ENCODE data around the gene NELFCD. TPM values are rescaled to one million over a fixed set of nuclear protein-coding genes. Genes with fewer than 3 reads are reported as not detected.

The NELFCD gene
- polyA plus RNA-seq, 3 donors = 49.0 to 74.8 (median 50.1) TPM

DNA sequence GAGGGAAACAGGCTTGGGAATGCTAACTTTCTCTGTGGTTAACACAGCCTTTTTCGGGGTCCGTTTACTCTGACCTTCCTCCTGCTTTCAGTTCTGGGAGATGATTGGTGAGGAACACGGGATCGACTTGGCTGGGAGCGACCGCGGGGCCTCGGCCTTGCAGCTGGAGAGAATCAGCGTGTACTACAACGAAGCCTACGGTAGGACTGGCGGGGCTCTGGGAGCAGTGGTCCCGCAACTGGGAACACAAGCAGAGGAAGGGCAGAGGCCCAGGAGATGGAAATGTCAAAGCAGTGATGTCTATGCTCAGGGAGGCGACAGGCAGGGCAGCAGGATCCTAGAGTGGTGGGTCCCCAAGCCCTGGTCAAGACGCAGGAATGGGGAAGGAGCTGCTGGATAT lies 41.7 kb downstream of the NELFCD start:
- WGBS (ENCODE audit: insufficient coverage) = 98% methylated on average over 15 of the region's 15 CpGs
- no peak overlapping the region for H3K4me3 Mint-ChIP-seq
- H3K36me3 ChIP-seq (replicated peaks in 1 of 2; ENCODE audit: control insufficient read depth in 1 of 2, insufficient read depth in 2 of 2, low read length in 2 of 2) = peaks cover 50 to 69% of the 10 kb centered on the region in 2 donors

DNA sequence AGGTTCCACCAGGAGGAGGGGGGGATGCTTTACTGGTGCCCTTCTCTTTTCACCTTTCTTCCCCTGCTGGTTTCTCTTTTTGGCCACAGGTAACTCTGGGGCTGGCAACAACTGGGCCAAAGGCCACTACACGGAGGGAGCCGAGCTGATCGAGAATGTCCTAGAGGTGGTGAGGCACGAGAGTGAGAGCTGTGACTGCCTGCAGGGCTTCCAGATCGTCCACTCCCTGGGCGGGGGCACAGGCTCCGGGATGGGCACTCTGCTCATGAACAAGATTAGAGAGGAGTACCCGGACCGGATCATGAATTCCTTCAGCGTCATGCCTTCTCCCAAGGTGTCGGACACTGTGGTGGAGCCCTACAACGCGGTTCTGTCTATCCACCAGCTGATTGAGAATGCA lies 42.6 kb downstream of the NELFCD start:
- H3K4me3 Mint-ChIP-seq = no peak overlapping the region
- H4K20me1 ChIP-seq (ENCODE audit: insufficient read depth, low read length) = peaks cover 80% of the 10 kb centered on the region
- H3K4me1 Mint-ChIP-seq = peaks cover 23% of the 10 kb centered on the region
- no peak for DNase-seq
- H3K4me1 ChIP-seq (ENCODE audit: control insufficient read depth in 1 of 2, insufficient read depth in 2 of 2, low read length in 2 of 2) = peaks cover 0 to 2% of the 10 kb centered on the region in 2 donors
- no peaks in the 10 kb centered on the region for H3K9me3 ChIP-seq (replicated peaks in 1 of 2; ENCODE audit: control insufficient read depth in 1 of 2, insufficient read depth in 1 of 2, low read length in 2 of 2)
- WGBS (ENCODE audit: insufficient coverage) = 96% methylated on average over 13 of the region's 13 CpGs
- H2AFZ ChIP-seq (ENCODE audit: insufficient read depth, low read depth, low read length, poor library complexity, severe bottlenecking) = no peak overlapping the region
- intact Hi-C loops (cut with micrococcal nuclease) = no loop called here
- peaks cover 74 to 85% of the 10 kb centered on the region in 2 donors for H3K36me3 Mint-ChIP-seq
- H3K27me3 ChIP-seq (ENCODE audit: control insufficient read depth in 2 of 2, insufficient read depth in 2 of 2, low read length in 2 of 2) = no peaks in the 10 kb centered on the region
- peaks cover 48% of the 10 kb centered on the region for H3K79me2 ChIP-seq (ENCODE audit: insufficient read depth, low read length)
- H3K4me3 ChIP-seq (replicated peaks in 1 of 3; ENCODE audit: low read depth in 2 of 3, low read length in 3 of 3) = no peak overlapping the region
- peaks cover 0 to 2% (median 0%) of the 10 kb centered on the region in 3 donors for H3K27me3 Mint-ChIP-seq (ENCODE audit: low read depth in 3 of 3)
- H3K9ac ChIP-seq (ENCODE audit: insufficient read depth, low read length, poor library complexity, severe bottlenecking) = no peak overlapping the region
- no peak overlapping the region for H3K4me2 ChIP-seq (replicated peaks; ENCODE audit: extremely low read depth, low read length, poor library complexity, severe bottlenecking)
- TF ChIP-seq, protein P1, sequence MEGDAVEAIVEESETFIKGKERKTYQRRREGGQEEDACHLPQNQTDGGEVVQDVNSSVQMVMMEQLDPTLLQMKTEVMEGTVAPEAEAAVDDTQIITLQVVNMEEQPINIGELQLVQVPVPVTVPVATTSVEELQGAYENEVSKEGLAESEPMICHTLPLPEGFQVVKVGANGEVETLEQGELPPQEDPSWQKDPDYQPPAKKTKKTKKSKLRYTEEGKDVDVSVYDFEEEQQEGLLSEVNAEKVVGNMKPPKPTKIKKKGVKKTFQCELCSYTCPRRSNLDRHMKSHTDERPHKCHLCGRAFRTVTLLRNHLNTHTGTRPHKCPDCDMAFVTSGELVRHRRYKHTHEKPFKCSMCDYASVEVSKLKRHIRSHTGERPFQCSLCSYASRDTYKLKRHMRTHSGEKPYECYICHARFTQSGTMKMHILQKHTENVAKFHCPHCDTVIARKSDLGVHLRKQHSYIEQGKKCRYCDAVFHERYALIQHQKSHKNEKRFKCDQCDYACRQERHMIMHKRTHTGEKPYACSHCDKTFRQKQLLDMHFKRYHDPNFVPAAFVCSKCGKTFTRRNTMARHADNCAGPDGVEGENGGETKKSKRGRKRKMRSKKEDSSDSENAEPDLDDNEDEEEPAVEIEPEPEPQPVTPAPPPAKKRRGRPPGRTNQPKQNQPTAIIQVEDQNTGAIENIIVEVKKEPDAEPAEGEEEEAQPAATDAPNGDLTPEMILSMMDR (IDR thresholded peaks at IDR 0.05) = no peak
- peaks cover 55 to 73% of the 10 kb centered on the region in 2 donors for H3K36me3 ChIP-seq (replicated peaks in 1 of 2; ENCODE audit: control insufficient read depth in 1 of 2, insufficient read depth in 2 of 2, low read length in 2 of 2)
- peak overlapping the region in 3 of 7 donors; percentile 32 to 44 (median 40) for H3K27ac Mint-ChIP-seq
- H3K27ac ChIP-seq (ENCODE audit: low read depth in 1 of 2, low read length in 2 of 2) = no peak overlapping the region
- H3K9me3 Mint-ChIP-seq = no peaks in the 10 kb centered on the region

More for the DNA sequence above, 41.7 kb downstream of the NELFCD start:
- TF ChIP-seq, protein P1 (IDR thresholded peaks at IDR 0.05) = no peak
- H3K36me3 Mint-ChIP-seq = peaks cover 71 to 85% of the 10 kb centered on the region in 2 donors
- DNase-seq = no peak
- H3K4me1 Mint-ChIP-seq = peaks cover 20% of the 10 kb centered on the region
- Histone ChIP-seq H3K27me3 (ENCODE audit: control insufficient read depth in 2 of 2, insufficient read depth in 2 of 2, low read length in 2 of 2) (no peaks in the 10 kb centered on the region), H4K20me1 (ENCODE audit: insufficient read depth, low read length) (peaks cover 74% of the 10 kb centered on the region), H3K4me3 (replicated peaks in 1 of 3; ENCODE audit: low read depth in 2 of 3, low read length in 3 of 3) (no peak overlapping the region), H3K4me2 (replicated peaks; ENCODE audit: extremely low read depth, low read length, poor library complexity, severe bottlenecking) (no peak overlapping the region), H3K79me2 (ENCODE audit: insufficient read depth, low read length) (peaks cover 40% of the 10 kb centered on the region), H3K27ac (ENCODE audit: low read depth in 1 of 2, low read length in 2 of 2) (no peak overlapping the region), H3K9ac (ENCODE audit: insufficient read depth, low read length, poor library complexity, severe bottlenecking) (no peak overlapping the region), H3K9me3 (replicated peaks in 1 of 2; ENCODE audit: control insufficient read depth in 1 of 2, insufficient read depth in 1 of 2, low read length in 2 of 2) (no peaks in the 10 kb centered on the region), H3K4me1 (ENCODE audit: control insufficient read depth in 1 of 2, insufficient read depth in 2 of 2, low read length in 2 of 2) (no peaks in the 10 kb centered on the region), H2AFZ (ENCODE audit: insufficient read depth, low read depth, low read length, poor library complexity, severe bottlenecking) (no peak overlapping the region)
- H3K27ac Mint-ChIP-seq = peak overlapping the region in 1 of 7 donors; percentile 46
- intact Hi-C loops (cut with micrococcal nuclease) = no loop called here
- peaks cover 0 to 4% (median 0%) of the 10 kb centered on the region in 3 donors for H3K27me3 Mint-ChIP-seq (ENCODE audit: low read depth in 3 of 3)
- no peaks in the 10 kb centered on the region for H3K9me3 Mint-ChIP-seq
